Tibial artery (tissue), 4 donors: ENCODE results near the gene IL21R.

Experiments
- DNase-seq, 2 donors: peaks; one replicate each; pipeline ENCODE4 v3.0.0-alpha.2; 2019
- H3K27ac ChIP-seq, 2 donors: fragments of 200-600 bp; sonication (generic) in 1 of 2; 1 replicate in 1 of 2; 2 replicates in 1 of 2; pipeline ENCODE4 v1.5.1; 2018 to 2019; ENCODE audit warnings: mild to moderate bottlenecking in 1 of 2
- H3K27me3 ChIP-seq, 2 donors: fragments of 200-600 bp; sonication (generic) in 1 of 2; one replicate each; pipeline versions ENCODE4 v1.5.1 to v1.6.0; 2016 to 2019
- H3K36me3 ChIP-seq, 3 donors: fragments of 200-600 bp; sonication (generic) in 2 of 3; one replicate each; pipeline ENCODE4 v1.5.1; 2016 to 2019; ENCODE audit warnings: mild to moderate bottlenecking in 2 of 3
- H3K4me1 ChIP-seq, 4 donors: fragments of 200-600 bp; sonication (generic) in 2 of 4; 1 replicate in 3 of 4; 2 replicates in 1 of 4; pipeline ENCODE4 v1.5.1; 2016 to 2019
- H3K4me3 ChIP-seq, 2 donors: fragments of 200-600 bp; sonication (generic) in 1 of 2; 1 replicate in 1 of 2; 2 replicates in 1 of 2; pipeline ENCODE4 v1.5.1; 2018 to 2019; ENCODE audit warnings: mild to moderate bottlenecking in 2 of 2
- H3K9me3 ChIP-seq, 3 donors: fragments of 200-600 bp; sonication (generic) in 1 of 3; one replicate each; pipeline ENCODE4 v1.5.1; 2016 to 2019
- CTCF ChIP-seq, 2 experiments: fragments of 200-600 bp in 1 of 2; fragments of 450-650 bp in 1 of 2; IDR thresholded peaks; one replicate each; pipeline ENCODE4 v1.5.1; 2017 to 2019; ENCODE audit warnings: antibody characterized with exemption in 2 of 2, mild to moderate bottlenecking in 1 of 2, moderate library complexity in 1 of 2
- intact Hi-C: fragments of 100-400 bp; cut with DNase I; formaldehyde crosslinking; loops from one replicate; pipeline ENCODE4 v1.15.0; 2023; ENCODE audit warnings: low total_unique reads

The IL21R gene

DNA sequence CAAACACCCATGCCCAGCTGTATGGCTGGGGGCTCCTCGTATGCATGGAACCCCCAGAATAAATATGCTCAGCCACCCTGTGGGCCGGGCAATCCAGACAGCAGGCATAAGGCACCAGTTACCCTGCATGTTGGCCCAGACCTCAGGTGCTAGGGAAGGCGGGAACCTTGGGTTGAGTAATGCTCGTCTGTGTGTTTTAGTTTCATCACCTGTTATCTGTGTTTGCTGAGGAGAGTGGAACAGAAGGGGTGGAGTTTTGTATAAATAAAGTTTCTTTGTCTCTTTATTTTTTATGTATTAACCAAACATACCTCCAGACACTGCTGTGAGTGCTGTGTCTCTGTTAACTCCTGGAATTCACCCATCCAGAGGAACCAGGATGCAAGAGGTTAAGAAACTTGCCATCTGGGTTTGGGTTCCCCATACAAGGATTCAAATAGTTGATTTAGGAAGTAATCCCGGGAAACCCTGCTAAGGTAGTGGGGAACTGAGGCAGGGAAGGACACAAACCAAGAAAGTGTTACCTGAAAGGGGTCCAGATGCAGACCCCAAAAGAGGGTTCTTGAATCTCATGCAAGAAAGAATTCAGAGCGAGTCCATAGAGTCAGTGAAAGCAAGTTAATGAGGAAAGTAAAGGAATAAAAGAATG is 37.4 kb upstream of the IL21R start:
- no peak overlapping the region for H3K4me3 ChIP-seq
- no peak for DNase-seq
- no peaks in the 10 kb centered on the region for H3K9me3 ChIP-seq
- peaks cover 36 to 48% (median 47%) of the 10 kb centered on the region in 3 donors for H3K36me3 ChIP-seq
- intact Hi-C loops: no loop called here
- TF ChIP-seq CTCF (IDR thresholded peaks at IDR 0.05): no peak
- no peaks in the 10 kb centered on the region for H3K27me3 ChIP-seq
- H3K4me1 ChIP-seq: peaks cover 0 to 16% (median 10%) of the 10 kb centered on the region in 4 donors
- H3K27ac ChIP-seq: no peak overlapping the region

DNA sequence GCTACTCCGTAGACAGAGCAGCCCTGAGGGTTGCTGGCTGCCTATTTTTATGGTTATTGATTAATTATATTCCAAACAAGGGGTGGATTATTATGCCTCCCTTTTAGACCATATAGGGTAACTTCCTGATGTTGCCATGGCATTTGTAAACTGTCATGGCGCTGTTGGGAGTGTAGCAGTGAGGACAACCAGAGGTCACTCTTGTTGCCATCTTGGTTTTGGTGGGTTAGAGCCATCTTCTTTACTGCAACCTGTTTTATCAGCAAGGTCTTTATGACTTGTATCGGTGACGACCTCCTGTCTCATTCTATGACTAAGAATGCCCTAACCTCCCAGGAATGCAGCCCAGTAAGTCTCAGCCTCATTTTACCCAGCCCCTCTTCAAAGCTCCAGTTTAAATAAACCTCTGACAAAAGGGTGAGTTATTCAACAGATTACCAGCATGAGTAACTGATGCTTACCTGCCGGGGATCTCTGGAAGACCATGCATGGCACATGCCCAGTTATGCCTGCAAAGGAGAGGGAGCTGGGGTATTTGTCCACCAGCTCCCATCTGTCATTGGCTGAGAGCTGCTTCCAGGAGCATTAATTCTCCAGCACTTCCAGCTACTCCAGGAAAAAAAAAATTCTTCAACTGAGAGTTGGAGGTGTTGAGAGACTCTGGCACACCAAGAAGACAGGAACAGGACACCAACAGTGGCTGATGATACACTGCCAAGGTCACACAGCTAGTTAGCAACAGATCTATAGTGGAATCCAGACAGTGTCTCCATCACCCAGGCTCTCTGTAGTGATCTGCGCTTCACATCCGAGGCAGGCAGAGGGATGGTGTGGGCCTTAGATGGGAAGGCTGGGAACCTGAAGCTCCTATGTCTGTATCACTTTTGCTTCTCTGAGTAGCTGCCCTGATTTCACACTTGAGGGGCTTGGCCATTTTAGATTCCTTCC is 36.6 kb upstream of the IL21R start:
- TF ChIP-seq CTCF (IDR thresholded peaks at IDR 0.05): no peak

GRCh38 chr16:27366687-27367460 is 35.1 kb upstream of the IL21R start:
- Histone ChIP-seq H3K4me3 (no peak overlapping the region), H3K9me3 (no peaks in the 10 kb centered on the region), H3K4me1 (peaks cover 0 to 16% (median 10%) of the 10 kb centered on the region in 4 donors), H3K36me3 (peaks cover 15 to 26% (median 26%) of the 10 kb centered on the region in 3 donors), H3K27ac (peak overlapping the region; percentile 59 to 62), H3K27me3 (no peaks in the 10 kb centered on the region)
- intact Hi-C loops: no loop called here
- DNase-seq: no peak
- TF ChIP-seq CTCF (IDR thresholded peaks at IDR 0.05): no peak

More for the DNA sequence above, 36.6 kb upstream of the IL21R start:
- no peak for DNase-seq
- Histone ChIP-seq H3K36me3 (peaks cover 30 to 40% (median 39%) of the 10 kb centered on the region in 3 donors), H3K27ac (peak overlapping the region in 1 of 2 donors; percentile 14), H3K27me3 (no peaks in the 10 kb centered on the region), H3K4me1 (peaks cover 0 to 16% (median 10%) of the 10 kb centered on the region in 4 donors), H3K4me3 (no peak overlapping the region), H3K9me3 (no peaks in the 10 kb centered on the region)
- intact Hi-C loops: no loop called here

DNA sequence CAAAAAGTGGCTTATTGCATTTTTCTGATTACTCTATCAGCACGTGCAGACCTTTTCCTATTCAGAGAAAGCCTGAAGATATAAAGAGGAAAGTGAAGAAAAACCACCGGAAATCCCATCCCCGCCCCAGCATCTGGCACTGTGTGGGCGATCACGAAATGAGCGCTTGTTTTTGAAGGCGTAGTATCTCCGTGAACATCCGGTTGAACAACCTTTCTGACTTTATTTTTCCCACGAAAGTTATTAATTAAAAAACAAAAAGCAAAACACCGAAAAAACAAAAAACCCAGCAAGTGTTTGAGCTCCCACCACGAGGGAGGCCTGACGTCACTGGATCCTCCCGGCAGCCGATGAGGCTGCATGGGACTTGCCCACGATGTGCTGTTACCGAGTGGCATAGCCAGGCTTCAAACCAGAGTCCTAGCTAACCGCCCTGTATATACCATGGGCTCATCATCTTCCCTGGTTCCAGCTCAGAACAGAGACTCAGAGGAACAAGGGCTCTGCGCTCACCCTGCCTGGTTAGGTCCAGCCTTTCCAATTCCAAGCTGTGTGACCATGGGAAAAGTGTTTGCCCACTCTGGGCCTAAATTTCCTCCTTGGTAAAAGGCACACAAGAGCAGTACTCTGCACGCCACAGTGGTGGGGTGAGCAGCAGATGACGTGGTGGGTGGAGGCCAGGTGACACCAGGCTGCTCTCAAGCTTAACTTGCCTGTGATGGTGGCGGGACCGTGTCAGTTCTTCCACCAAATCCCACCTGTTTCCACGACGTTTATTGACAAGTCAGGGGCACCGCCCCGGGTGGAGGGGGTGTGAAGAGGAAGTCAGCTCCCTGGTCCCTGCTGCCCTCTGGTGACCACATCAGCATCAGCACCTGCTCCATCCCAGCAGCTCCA is 34.3 kb upstream of the IL21R start:
- H3K36me3 ChIP-seq: peaks cover 7 to 17% (median 17%) of the 10 kb centered on the region in 3 donors
- H3K27ac ChIP-seq: peak overlapping the region; percentile 59 to 62
- peak overlapping the region; percentile 30 to 45 for H3K4me3 ChIP-seq
- TF ChIP-seq CTCF (IDR thresholded peaks at IDR 0.05): peak; percentile 85 to 89
- intact Hi-C loops: loop anchor here (2.0 kb wide), 2 partner anchors 133 to 189 kb away; no protein-coding TSS in a partner anchor
- DNase-seq: peak; percentile 83 to 91
- peaks cover 0 to 16% (median 10%) of the 10 kb centered on the region in 4 donors for H3K4me1 ChIP-seq
- H3K9me3 ChIP-seq: no peaks in the 10 kb centered on the region
- no peaks in the 10 kb centered on the region for H3K27me3 ChIP-seq
